ENCODE measurements around the gene CTBP1. TPM values are rescaled to one million over a fixed set of nuclear protein-coding genes. Genes with fewer than 3 reads are reported as not detected.
A peak's percentile ranks its signal among the peaks of the same experiment; 100 is the strongest.

CTBP1 gene
- total and polyA plus RNA-seq, 2 donors (not counting 1 experiment from before 2014, with no cell fraction given) = 212 to 343 TPM

DNA sequence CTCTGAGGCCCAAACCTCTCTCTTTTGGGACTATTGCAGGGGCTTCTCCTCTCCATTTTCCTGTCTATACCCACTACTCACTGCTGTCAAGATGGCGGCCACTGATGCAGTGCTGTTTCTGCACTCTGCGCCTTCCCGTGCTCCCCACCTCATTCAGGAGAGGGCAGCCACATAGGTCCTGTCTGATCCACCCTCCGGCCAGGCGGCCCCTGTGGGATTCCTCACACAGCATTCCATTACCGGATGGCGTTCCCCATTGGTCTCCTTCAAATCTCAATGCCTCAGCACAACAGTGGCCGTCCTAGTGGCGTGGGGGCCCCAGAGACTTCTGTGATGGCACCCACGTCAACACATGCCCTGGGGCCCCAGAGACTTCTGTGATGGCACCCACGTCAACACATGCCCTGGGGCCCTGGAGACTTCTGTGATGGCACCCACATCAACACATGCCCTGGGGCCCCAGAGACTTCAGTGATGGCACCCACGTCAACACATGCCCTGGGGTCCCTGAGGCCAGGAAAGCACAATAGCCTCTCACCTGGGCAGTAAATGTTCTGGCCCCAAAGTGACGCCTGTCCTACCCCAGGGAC is 83.9 kb downstream of the CTBP1 start:
- WGBS (ENCODE audit: insufficient coverage) = 92% methylated on average over 12 of the region's 13 CpGs
- TF ChIP-seq, protein P1, sequence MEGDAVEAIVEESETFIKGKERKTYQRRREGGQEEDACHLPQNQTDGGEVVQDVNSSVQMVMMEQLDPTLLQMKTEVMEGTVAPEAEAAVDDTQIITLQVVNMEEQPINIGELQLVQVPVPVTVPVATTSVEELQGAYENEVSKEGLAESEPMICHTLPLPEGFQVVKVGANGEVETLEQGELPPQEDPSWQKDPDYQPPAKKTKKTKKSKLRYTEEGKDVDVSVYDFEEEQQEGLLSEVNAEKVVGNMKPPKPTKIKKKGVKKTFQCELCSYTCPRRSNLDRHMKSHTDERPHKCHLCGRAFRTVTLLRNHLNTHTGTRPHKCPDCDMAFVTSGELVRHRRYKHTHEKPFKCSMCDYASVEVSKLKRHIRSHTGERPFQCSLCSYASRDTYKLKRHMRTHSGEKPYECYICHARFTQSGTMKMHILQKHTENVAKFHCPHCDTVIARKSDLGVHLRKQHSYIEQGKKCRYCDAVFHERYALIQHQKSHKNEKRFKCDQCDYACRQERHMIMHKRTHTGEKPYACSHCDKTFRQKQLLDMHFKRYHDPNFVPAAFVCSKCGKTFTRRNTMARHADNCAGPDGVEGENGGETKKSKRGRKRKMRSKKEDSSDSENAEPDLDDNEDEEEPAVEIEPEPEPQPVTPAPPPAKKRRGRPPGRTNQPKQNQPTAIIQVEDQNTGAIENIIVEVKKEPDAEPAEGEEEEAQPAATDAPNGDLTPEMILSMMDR (IDR thresholded peaks at IDR 0.05) = no peak
- TF ChIP-seq EZH2 (IDR thresholded peaks at IDR 0.05; ENCODE audit: borderline replicate concordance, insufficient read depth, low read depth, low read length, poor library complexity, severe bottlenecking) = no peak
- H4K20me1 ChIP-seq (ENCODE audit: control insufficient read depth, insufficient read depth, low read length, poor library complexity, severe bottlenecking) = no peaks in the 10 kb centered on the region
- peaks cover 25% of the 10 kb centered on the region for H3K79me2 ChIP-seq (ENCODE audit: control insufficient read depth, insufficient read depth, low read length)
- Mint-ChIP-seq H3K27ac (peak overlapping the region; percentile 41), H3K4me1 (peaks cover 52% of the 10 kb centered on the region), H3K27me3 (peaks cover under 1% of the 10 kb centered on the region), H3K9me3 (ENCODE audit: insufficient read depth) (no peaks in the 10 kb centered on the region), H3K4me3 (no peak overlapping the region)
- no peak overlapping the region for H2AFZ ChIP-seq (ENCODE audit: insufficient read depth, low read depth, low read length, poor library complexity, severe bottlenecking)
- H3K9me3 ChIP-seq (ENCODE audit: control extremely low read depth in 1 of 3, control insufficient read depth in 2 of 3, insufficient read depth in 1 of 3, low read length in 2 of 3) = peaks cover 0 to 13% (median 8%) of the 10 kb centered on the region in 3 donors
- no peak overlapping the region for H3K4me2 ChIP-seq (replicated peaks; ENCODE audit: low read depth, low read length, poor library complexity, severe bottlenecking)
- no peak overlapping the region for H3K4me3 ChIP-seq (ENCODE audit: control extremely low read depth in 1 of 5, extremely low read depth in 1 of 5, insufficient read depth in 1 of 5, low read depth in 2 of 5, low read length in 4 of 5)
- no peaks in the 10 kb centered on the region for H3K27me3 ChIP-seq (replicated peaks in 1 of 4; ENCODE audit: control extremely low read depth in 1 of 4, control insufficient read depth in 3 of 4, insufficient read depth in 4 of 4, low read length in 3 of 4)
- POLR2A ChIA-PET = no interaction called here
- peaks cover 36 to 45% of the 10 kb centered on the region in 2 donors for H3K4me1 ChIP-seq (ENCODE audit: control insufficient read depth in 2 of 2, insufficient read depth in 2 of 2, low read length in 2 of 2)
- H3K27ac ChIP-seq (ENCODE audit: low read length in 2 of 2) = no peak overlapping the region
- no peak overlapping the region for H3K9ac ChIP-seq (ENCODE audit: low read length)
- DNase-seq = no peak
- H3K36me3 ChIP-seq (replicated peaks in 1 of 2; ENCODE audit: control extremely low read depth in 1 of 2, control insufficient read depth in 1 of 2, extremely low read depth in 1 of 2, insufficient read depth in 2 of 2, low read length in 1 of 2) = no peaks in the 10 kb centered on the region
- intact Hi-C loops (cut with micrococcal nuclease) = no loop called here
- ATAC-seq (ENCODE audit: low read depth) = no peak
- CTCF ChIA-PET = interaction anchor here (1.0 to 3.4 kb wide), 4 partner anchors 16 to 422 kb away, joined by 3 to 16 read pairs (median 9); no protein-coding TSS in a partner anchor

DNA sequence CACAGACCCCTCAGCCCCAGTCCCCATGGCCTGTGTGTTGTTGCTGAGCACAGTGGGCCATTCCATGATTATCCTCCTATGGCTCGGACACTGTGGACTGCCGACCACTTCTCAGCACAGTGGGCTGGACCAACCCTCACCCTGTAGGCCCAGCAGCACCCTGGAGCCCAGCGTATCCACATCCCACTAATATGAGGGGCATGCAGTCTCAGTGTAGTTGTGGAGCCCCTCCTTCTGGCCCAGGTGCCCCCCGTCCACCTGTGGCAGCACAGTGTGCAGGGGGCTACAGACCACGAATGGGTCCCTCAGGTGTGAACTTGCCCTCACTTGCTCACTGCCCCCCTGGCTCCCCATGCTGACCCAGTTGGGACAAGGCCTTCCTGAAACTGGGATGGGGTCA is 84.5 kb downstream of the CTBP1 start:
- H3K36me3 ChIP-seq (replicated peaks in 1 of 2; ENCODE audit: control extremely low read depth in 1 of 2, control insufficient read depth in 1 of 2, extremely low read depth in 1 of 2, insufficient read depth in 2 of 2, low read length in 1 of 2) = no peaks in the 10 kb centered on the region
- Mint-ChIP-seq H3K9me3 (ENCODE audit: insufficient read depth) (no peaks in the 10 kb centered on the region), H3K27ac (no peak overlapping the region), H3K4me3 (no peak overlapping the region), H3K4me1 (peaks cover 51% of the 10 kb centered on the region), H3K27me3 (no peaks in the 10 kb centered on the region)
- no peak for TF ChIP-seq EZH2 (IDR thresholded peaks at IDR 0.05; ENCODE audit: borderline replicate concordance, insufficient read depth, low read depth, low read length, poor library complexity, severe bottlenecking)
- TF ChIP-seq, protein P1 (IDR thresholded peaks at IDR 0.05) = no peak
- H3K9ac ChIP-seq (ENCODE audit: low read length) = no peak overlapping the region
- POLR2A ChIA-PET = no interaction called here
- peaks cover 25% of the 10 kb centered on the region for H3K79me2 ChIP-seq (ENCODE audit: control insufficient read depth, insufficient read depth, low read length)
- no peak overlapping the region for H3K4me3 ChIP-seq (ENCODE audit: control extremely low read depth in 1 of 5, extremely low read depth in 1 of 5, insufficient read depth in 1 of 5, low read depth in 2 of 5, low read length in 4 of 5)
- peaks cover 0 to 13% (median 8%) of the 10 kb centered on the region in 3 donors for H3K9me3 ChIP-seq (ENCODE audit: control extremely low read depth in 1 of 3, control insufficient read depth in 2 of 3, insufficient read depth in 1 of 3, low read length in 2 of 3)
- intact Hi-C loops (cut with micrococcal nuclease) = no loop called here
- 86% methylated on average over 5 of the region's 5 CpGs for WGBS (ENCODE audit: insufficient coverage)
- no peak for DNase-seq
- no peaks in the 10 kb centered on the region for H4K20me1 ChIP-seq (ENCODE audit: control insufficient read depth, insufficient read depth, low read length, poor library complexity, severe bottlenecking)
- H3K4me1 ChIP-seq (ENCODE audit: control insufficient read depth in 2 of 2, insufficient read depth in 2 of 2, low read length in 2 of 2) = peaks cover 36 to 45% of the 10 kb centered on the region in 2 donors
- CTCF ChIA-PET = interaction anchor here (2.1 to 2.9 kb wide), 2 partner anchors 33 to 85 kb away, joined by 8 to 21 read pairs; partner anchors contain the start of gene CTBP1
- peak overlapping the region; percentile 73 for H3K4me2 ChIP-seq (replicated peaks; ENCODE audit: low read depth, low read length, poor library complexity, severe bottlenecking)
- no peak for ATAC-seq (ENCODE audit: low read depth)
- no peak overlapping the region for H2AFZ ChIP-seq (ENCODE audit: insufficient read depth, low read depth, low read length, poor library complexity, severe bottlenecking)
- no peak overlapping the region for H3K27ac ChIP-seq (ENCODE audit: low read length in 2 of 2)
- no peaks in the 10 kb centered on the region for H3K27me3 ChIP-seq (replicated peaks in 1 of 4; ENCODE audit: control extremely low read depth in 1 of 4, control insufficient read depth in 3 of 4, insufficient read depth in 4 of 4, low read length in 3 of 4)
